Right forelimb (tissue), 1 donor: ENCODE results near the gene SHROOM4.

Source experiments
- DNase-seq: peaks from one replicate; pipeline ENCODE4 v3.0.0-alpha.2; 2018

SHROOM4 gene, protein sequence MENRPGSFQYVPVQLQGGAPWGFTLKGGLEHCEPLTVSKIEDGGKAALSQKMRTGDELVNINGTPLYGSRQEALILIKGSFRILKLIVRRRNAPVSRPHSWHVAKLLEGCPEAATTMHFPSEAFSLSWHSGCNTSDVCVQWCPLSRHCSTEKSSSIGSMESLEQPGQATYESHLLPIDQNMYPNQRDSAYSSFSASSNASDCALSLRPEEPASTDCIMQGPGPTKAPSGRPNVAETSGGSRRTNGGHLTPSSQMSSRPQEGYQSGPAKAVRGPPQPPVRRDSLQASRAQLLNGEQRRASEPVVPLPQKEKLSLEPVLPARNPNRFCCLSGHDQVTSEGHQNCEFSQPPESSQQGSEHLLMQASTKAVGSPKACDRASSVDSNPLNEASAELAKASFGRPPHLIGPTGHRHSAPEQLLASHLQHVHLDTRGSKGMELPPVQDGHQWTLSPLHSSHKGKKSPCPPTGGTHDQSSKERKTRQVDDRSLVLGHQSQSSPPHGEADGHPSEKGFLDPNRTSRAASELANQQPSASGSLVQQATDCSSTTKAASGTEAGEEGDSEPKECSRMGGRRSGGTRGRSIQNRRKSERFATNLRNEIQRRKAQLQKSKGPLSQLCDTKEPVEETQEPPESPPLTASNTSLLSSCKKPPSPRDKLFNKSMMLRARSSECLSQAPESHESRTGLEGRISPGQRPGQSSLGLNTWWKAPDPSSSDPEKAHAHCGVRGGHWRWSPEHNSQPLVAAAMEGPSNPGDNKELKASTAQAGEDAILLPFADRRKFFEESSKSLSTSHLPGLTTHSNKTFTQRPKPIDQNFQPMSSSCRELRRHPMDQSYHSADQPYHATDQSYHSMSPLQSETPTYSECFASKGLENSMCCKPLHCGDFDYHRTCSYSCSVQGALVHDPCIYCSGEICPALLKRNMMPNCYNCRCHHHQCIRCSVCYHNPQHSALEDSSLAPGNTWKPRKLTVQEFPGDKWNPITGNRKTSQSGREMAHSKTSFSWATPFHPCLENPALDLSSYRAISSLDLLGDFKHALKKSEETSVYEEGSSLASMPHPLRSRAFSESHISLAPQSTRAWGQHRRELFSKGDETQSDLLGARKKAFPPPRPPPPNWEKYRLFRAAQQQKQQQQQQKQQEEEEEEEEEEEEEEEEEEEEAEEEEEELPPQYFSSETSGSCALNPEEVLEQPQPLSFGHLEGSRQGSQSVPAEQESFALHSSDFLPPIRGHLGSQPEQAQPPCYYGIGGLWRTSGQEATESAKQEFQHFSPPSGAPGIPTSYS (N-terminal part only)

GRCh38 chrX:50813843-50814661, at the start of gene SHROOM4:
Gene SHROOM4 (minus strand): TSS chrX:50814194. CDS start chrX:50814018, 176 bp downstream.
- peak; percentile 79 for DNase-seq

DNA sequence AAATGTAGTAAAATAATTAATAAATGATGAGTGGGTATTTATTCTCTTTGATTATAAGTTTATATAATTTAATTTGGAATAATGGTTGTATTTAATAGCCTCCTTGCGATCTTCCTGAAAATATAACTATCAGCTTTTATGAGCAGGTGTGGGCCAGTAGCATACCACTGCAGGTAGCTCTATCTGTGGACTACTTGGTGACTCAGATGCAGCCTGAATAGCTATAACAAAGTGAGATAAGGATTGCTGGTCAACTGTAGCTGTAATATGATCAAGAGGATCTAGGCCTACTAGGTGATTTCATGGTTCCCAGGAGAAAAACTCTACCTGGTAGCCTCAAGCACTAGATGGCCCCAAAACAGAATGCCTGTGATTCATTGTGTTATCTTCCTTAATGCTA, 49.5 kb upstream of the SHROOM4 start:
- no peak for DNase-seq

DNA sequence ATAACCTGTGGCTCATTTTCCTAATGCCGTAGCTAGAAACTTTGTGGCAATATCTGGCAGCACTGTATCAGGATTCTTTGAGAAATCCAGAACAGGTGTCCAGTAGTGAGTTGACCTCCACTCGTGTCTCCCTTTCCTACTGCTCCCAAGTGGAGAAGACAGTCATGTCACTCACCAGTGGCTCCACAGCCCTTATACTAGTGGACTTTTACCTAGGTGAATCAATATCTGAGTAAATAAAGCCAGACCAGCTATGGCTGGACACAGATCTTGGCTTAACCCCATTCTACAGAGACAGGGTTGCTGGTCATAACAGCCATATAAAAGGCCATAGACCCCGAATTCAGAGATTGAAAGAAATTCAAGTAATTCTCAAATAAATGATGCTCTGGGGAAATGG, 46.5 kb upstream of the SHROOM4 start:
- DNase-seq: no peak

DNA sequence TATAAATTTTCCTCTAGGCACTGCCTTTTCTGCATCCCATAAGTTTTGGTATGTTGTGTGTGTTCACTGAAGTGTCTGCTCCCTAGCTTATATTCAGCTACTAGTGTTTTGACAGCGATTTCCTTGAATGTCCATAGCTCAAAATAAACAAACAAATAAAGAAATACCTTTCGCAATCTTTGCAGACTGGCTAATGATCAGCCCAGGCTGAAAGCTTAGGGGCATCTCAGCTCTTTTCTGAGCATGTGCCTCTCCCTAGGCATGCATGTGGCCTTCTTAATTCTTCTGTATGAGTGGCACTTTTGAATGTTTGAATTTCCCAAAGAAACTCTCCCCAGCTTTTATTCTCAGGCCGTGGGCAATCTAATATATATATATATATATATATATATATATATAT, 44.6 kb upstream of the SHROOM4 start:
- no peak for DNase-seq

DNA sequence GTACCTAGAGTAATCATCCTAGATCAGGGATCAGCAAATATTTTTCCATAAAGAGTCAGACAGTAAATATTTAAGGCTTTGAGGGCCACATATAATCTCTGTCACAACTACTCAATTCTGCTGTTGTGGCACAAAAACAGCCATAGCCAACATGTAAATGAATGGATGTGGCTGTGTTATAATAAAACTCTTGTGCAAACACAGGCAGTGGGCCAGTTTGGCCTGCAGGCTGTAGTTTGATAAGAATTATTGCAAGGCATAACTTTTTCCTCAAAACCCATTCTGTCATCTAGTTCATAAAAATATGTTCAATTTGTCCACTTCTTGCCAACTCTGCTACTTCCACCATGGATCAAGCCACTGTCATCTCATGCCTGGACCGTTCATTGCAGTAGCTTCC, 39.4 kb upstream of the SHROOM4 start:
- no peak for DNase-seq

- no peak for DNase-seq
These were observed 38.5 kb upstream of the SHROOM4 start for GRCh38 chrX:50852524-50852923.

GRCh38 chrX:50842221-50842620, 28.2 kb upstream of the SHROOM4 start:
- no peak for DNase-seq

GRCh38 chrX:50839730-50840129, 25.7 kb upstream of the SHROOM4 start:
- DNase-seq: no peak

GRCh38 chrX:50838820-50839600, 25.0 kb upstream of the SHROOM4 start:
- DNase-seq: no peak

GRCh38 chrX:50827996-50828395, 14.0 kb upstream of the SHROOM4 start:
- DNase-seq: no peak

GRCh38 chrX:50825825-50826224, 11.8 kb upstream of the SHROOM4 start:
- DNase-seq: no peak

DNA sequence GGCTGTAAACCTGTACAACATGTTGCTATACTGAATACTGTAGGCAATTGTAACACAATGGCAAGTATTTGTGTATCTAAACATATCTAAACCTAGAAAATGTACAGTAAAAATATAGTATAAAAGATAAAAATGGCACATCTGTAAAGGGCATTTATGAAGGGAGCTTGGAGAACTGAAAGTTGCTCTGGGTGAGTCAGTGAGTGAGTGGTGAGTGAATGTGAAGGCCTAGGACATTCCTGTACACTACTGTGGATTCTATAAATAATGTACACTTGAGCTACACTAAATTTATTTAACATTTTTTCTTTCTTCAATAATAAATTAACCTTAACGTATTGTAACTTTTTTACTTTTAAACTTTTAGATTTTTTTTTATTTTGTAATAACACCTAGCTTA, 5.0 kb upstream of the SHROOM4 start:
- no peak for DNase-seq

DNA sequence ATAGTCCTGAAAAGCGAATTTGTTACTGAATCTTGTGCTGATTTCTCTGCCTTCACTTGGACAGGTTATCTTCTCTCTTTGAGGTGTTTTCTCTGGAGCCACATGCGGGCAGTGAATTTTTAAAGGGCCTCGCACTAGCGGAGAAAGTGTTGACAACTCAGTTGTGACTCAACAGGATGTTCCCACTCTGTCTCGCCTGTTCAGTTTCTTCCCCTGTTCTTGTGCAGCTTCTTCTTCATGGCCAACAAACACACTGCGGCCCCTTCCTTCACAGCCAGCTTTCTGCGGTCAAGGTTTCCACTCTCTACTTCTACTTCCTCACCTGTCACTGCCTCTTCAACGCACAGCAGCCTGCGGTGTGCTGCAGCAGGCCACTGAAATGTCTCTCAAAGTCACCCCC, 1.1 kb upstream of the SHROOM4 start:
- no peak for DNase-seq

DNA sequence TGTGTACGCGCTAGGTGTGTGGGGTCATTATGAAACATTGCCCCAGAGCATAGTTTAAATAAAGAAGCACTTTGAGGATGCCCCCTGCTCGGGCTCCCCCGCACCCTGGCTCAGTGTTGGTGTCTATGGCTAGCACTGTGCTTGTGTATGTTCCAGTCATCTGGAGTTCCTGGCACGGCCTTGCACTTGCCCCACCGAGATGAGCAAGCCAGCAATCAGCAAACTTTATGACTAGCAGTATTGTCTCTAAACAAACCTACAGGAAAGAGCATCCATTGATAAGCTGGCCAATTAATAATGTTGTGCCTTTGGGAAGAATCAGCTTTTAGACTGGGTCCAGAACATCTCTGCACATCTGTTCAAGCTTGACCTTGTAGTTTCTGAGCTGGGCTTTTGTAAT, 707 bp upstream of the SHROOM4 start:
- no peak for DNase-seq

- peak; percentile 58 for DNase-seq
These were observed 775 bp downstream of the SHROOM4 start for GRCh38 chrX:50812995-50813842.

DNA sequence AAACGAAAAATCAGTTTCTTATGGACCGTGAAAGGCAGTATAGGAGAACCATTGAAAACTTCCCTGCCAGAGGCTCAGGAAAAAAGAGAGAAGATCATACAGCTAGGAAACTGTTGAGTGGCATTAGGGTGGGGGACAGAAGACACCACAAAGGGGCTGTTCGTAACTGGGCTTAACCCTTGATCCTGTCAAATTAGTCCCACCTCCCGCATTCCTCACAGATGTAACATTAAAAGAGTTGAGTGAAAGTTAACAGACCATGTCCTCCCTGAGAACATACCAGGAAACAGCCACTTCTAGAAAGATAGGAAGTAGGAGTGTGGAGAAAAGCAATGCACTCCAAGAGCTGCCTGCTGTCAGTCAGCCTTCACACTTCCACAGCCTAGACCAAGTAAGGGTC, 8.7 kb downstream of the SHROOM4 start:
- DNase-seq: no peak

- DNase-seq: no peak
These were observed 12.9 kb downstream of the SHROOM4 start for GRCh38 chrX:50801135-50801534.

- no peak for DNase-seq
These were observed 14.4 kb downstream of the SHROOM4 start for GRCh38 chrX:50799531-50799961.

- no peak for DNase-seq
These were observed 15.2 kb downstream of the SHROOM4 start for GRCh38 chrX:50798783-50799182.

- no peak for DNase-seq
These were observed 26.9 kb downstream of the SHROOM4 start for GRCh38 chrX:50787099-50787498.
